ENCODE results near the gene JARID2.

- TF ChIP-seq CTCF (IDR thresholded peaks at IDR 0.05) (no peak), POLR2A (IDR thresholded peaks at IDR 0.05) (no peak)
These were observed 76.3 kb downstream of the JARID2 start for GRCh38 chr6:15322184-15322583.
